ENCODE results near the gene CFAP65. TPM values are rescaled to one million over a fixed set of nuclear protein-coding genes. Genes with fewer than 3 reads are reported as not detected.

The CFAP65 gene
- total RNA-seq (ENCODE audit: low replicate concordance): 0.22 and 0.80 TPM in 2 replicates

DNA sequence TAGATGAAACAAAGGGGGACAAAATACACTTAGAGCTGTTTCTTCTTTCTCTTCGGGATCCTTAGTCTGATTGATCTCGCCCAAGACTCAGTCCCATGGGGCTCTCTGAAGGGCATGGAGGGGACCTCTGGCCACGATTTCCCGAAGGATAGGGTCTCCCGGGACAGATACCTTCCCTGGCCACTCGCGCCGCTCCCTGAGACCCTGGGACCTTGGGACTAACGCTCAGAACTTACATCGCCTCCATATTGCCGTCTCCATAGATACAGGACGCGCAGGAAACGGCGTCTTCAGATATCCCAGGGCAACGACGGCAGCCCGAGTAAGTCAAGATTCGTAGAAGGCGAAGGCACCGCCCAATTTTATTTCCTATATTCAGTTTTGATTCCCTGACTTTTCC is at the start of gene CFAP65:
TSS of gene CFAP65 (minus strand) at position 265 of the 400 bp plus-strand sequence. CDS start 2,468 bp downstream, outside the sequence.
- no peak within 1 kb of the TSS for H3K27ac ChIP-seq
- no peaks in the 10 kb centered on the region for H3K4me1 ChIP-seq
- no peaks in the 10 kb centered on the region for H3K9me3 Mint-ChIP-seq
- peak within 1 kb of the TSS; percentile 79 for H3K27ac Mint-ChIP-seq
- peaks cover 36% of the 10 kb centered on the region for H3K27me3 Mint-ChIP-seq (ENCODE audit: insufficient read depth, low read depth)
- H3K9me3 ChIP-seq (ENCODE audit: low read depth): no peaks in the 10 kb centered on the region
- H2AFZ ChIP-seq (replicated peaks): peak within 1 kb of the TSS; percentile 87
- peaks cover 80% of the 10 kb centered on the region for H3K27me3 ChIP-seq
- no peaks in the 10 kb centered on the region for H3K36me3 ChIP-seq
- H3K4me1 Mint-ChIP-seq: peaks cover 6% of the 10 kb centered on the region
- H3K36me3 Mint-ChIP-seq: no peaks in the 10 kb centered on the region
- peak within 1 kb of the TSS; percentile 94 for H3K4me3 Mint-ChIP-seq
- H4K20me1 ChIP-seq (ENCODE audit: low read depth): no peaks in the 10 kb centered on the region
- no peaks in the 10 kb centered on the region for H3K79me2 ChIP-seq (ENCODE audit: low read depth)
- H3K4me2 ChIP-seq: peak within 1 kb of the TSS; percentile 90
- no peak within 1 kb of the TSS for H3K9ac ChIP-seq
- peak within 1 kb of the TSS; percentile 63 for H3K4me3 ChIP-seq
- peak; percentile 83 for DNase-seq (ENCODE audit: low spot score)
- no peaks in the 10 kb centered on the region for H3F3A ChIP-seq (ENCODE audit: low read depth)
- TF ChIP-seq EZH2phosphoT487 (IDR thresholded peaks at IDR 0.05): no peak
- no peak for TF ChIP-seq CTCF (IDR thresholded peaks at IDR 0.05)
- TF ChIP-seq EZH2 (IDR thresholded peaks at IDR 0.05): no peak

GRCh38 chr2:219090436-219091299 is 49.4 kb upstream of the CFAP65 start:
- no peak overlapping the region for H3K9ac ChIP-seq
- no peak for TF ChIP-seq CTCF (IDR thresholded peaks at IDR 0.05)
- TF ChIP-seq EZH2 (IDR thresholded peaks at IDR 0.05): no peak
- no peak for TF ChIP-seq EZH2phosphoT487 (IDR thresholded peaks at IDR 0.05)
- no peaks in the 10 kb centered on the region for H3F3A ChIP-seq (ENCODE audit: low read depth)
- no peaks in the 10 kb centered on the region for H3K27me3 Mint-ChIP-seq (ENCODE audit: insufficient read depth, low read depth)
- no peaks in the 10 kb centered on the region for H4K20me1 ChIP-seq (ENCODE audit: low read depth)
- no peak overlapping the region for H3K4me2 ChIP-seq
- no peak overlapping the region for H2AFZ ChIP-seq (replicated peaks)
- H3K27me3 ChIP-seq: no peaks in the 10 kb centered on the region
- no peak overlapping the region for H3K27ac Mint-ChIP-seq
- no peaks in the 10 kb centered on the region for H3K9me3 Mint-ChIP-seq
- H3K4me1 Mint-ChIP-seq: peaks cover 16% of the 10 kb centered on the region
- peaks cover 5% of the 10 kb centered on the region for H3K36me3 Mint-ChIP-seq
- no peaks in the 10 kb centered on the region for H3K36me3 ChIP-seq
- H3K79me2 ChIP-seq (ENCODE audit: low read depth): no peaks in the 10 kb centered on the region
- H3K4me1 ChIP-seq: peaks cover 10% of the 10 kb centered on the region
- no peak overlapping the region for H3K27ac ChIP-seq
- DNase-seq (ENCODE audit: low spot score): no peak
- no peak overlapping the region for H3K4me3 ChIP-seq
- H3K9me3 ChIP-seq (ENCODE audit: low read depth): no peaks in the 10 kb centered on the region
- no peak overlapping the region for H3K4me3 Mint-ChIP-seq

DNA sequence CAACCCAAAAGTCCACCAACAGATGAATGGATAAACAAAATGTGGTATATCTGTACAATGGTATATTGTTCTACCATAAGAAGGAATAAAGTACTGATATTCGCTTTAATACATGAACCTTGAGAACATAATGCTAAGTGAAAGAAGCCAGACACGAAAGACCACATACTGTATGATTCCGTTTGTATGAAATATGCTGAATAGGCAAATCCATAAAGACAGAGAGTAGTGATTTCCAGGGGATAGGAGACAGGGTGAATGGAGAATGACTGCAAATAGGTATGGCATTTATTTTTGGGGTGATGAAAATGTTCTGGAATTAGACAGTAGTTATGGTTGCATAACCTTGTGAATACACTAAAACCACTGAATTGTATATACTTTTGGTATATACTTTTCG is 48.0 kb upstream of the CFAP65 start:
- no peak overlapping the region for H3K27ac ChIP-seq
- H3K9me3 ChIP-seq (ENCODE audit: low read depth): no peaks in the 10 kb centered on the region
- H3K79me2 ChIP-seq (ENCODE audit: low read depth): no peaks in the 10 kb centered on the region
- peaks cover 16% of the 10 kb centered on the region for H3K4me1 Mint-ChIP-seq
- no peaks in the 10 kb centered on the region for H3K27me3 ChIP-seq
- H3K4me1 ChIP-seq: peaks cover 10% of the 10 kb centered on the region
- H3K9me3 Mint-ChIP-seq: no peaks in the 10 kb centered on the region
- TF ChIP-seq EZH2phosphoT487 (IDR thresholded peaks at IDR 0.05) (no peak), CTCF (IDR thresholded peaks at IDR 0.05) (no peak), EZH2 (IDR thresholded peaks at IDR 0.05) (no peak)
- H2AFZ ChIP-seq (replicated peaks): no peak overlapping the region
- H3F3A ChIP-seq (ENCODE audit: low read depth): no peaks in the 10 kb centered on the region
- no peak overlapping the region for H3K4me2 ChIP-seq
- H3K27ac Mint-ChIP-seq: no peak overlapping the region
- no peak overlapping the region for H3K4me3 Mint-ChIP-seq
- no peak overlapping the region for H3K4me3 ChIP-seq
- no peaks in the 10 kb centered on the region for H4K20me1 ChIP-seq (ENCODE audit: low read depth)
- H3K36me3 ChIP-seq: no peaks in the 10 kb centered on the region
- peaks cover 5% of the 10 kb centered on the region for H3K36me3 Mint-ChIP-seq
- H3K27me3 Mint-ChIP-seq (ENCODE audit: insufficient read depth, low read depth): no peaks in the 10 kb centered on the region
- H3K9ac ChIP-seq: no peak overlapping the region
- no peak for DNase-seq (ENCODE audit: low spot score)

All from neural progenitor cell (in vitro differentiated cells).